MV-4-11 (cell line): ENCODE results near the gene FGD4.

ENCODE experiments used
- DNase-seq: peaks from one replicate; lab custom pipeline; 2025; lab: John Stamatoyannopoulos, UW

The FGD4 gene

GRCh38 chr12:32566663-32567295, 167.4 kb downstream of the FGD4 start:
- no peak for DNase-seq

- DNase-seq = no peak
Observed at GRCh38 chr12:32567296-32567674, 167.9 kb downstream of the FGD4 start.

- DNase-seq = no peak
Observed at GRCh38 chr12:32568228-32568627, 168.9 kb downstream of the FGD4 start.

GRCh38 chr12:32569259-32569658, 169.9 kb downstream of the FGD4 start:
- DNase-seq = no peak

GRCh38 chr12:32574585-32574984, 175.2 kb downstream of the FGD4 start:
- DNase-seq = no peak

GRCh38 chr12:32577328-32577727, 178.0 kb downstream of the FGD4 start:
- DNase-seq = no peak

- peak; percentile 43 for DNase-seq
Observed at GRCh38 chr12:32583534-32583933, 184.2 kb downstream of the FGD4 start.

GRCh38 chr12:32585680-32586079, 186.3 kb downstream of the FGD4 start:
- DNase-seq = no peak

GRCh38 chr12:32586390-32586789, 187.0 kb downstream of the FGD4 start:
- peak; percentile 78 for DNase-seq

- peak; percentile 88 for DNase-seq
Observed at GRCh38 chr12:32587581-32588495, 188.5 kb downstream of the FGD4 start.

- no peak for DNase-seq
Observed at GRCh38 chr12:32588604-32589003, 189.2 kb downstream of the FGD4 start.

- DNase-seq = peak; percentile 89
Observed at GRCh38 chr12:32589165-32589865, 190.0 kb downstream of the FGD4 start.

- no peak for DNase-seq
Observed at GRCh38 chr12:32595251-32595650, 195.9 kb downstream of the FGD4 start.

- no peak for DNase-seq
Observed at GRCh38 chr12:32596030-32596429, 196.7 kb downstream of the FGD4 start.

GRCh38 chr12:32598688-32599087, 199.3 kb downstream of the FGD4 start:
- no peak for DNase-seq

- DNase-seq = peak; percentile 51
Observed at GRCh38 chr12:32600681-32601080, 201.3 kb downstream of the FGD4 start.

GRCh38 chr12:32603071-32603470, 203.7 kb downstream of the FGD4 start:
- no peak for DNase-seq

- peak; percentile 44 for DNase-seq
Observed at GRCh38 chr12:32603858-32604257, 204.5 kb downstream of the FGD4 start.

GRCh38 chr12:32604565-32604964, 205.2 kb downstream of the FGD4 start:
- DNase-seq = no peak

GRCh38 chr12:32605326-32606095, 206.2 kb downstream of the FGD4 start:
- no peak for DNase-seq

GRCh38 chr12:32606443-32606842, 207.1 kb downstream of the FGD4 start:
- no peak for DNase-seq

GRCh38 chr12:32609966-32610365, 210.6 kb downstream of the FGD4 start:
- peak; percentile 23 for DNase-seq
